Measurements from ENCODE around the gene GOLGA5. TPM values are rescaled to one million over a fixed set of nuclear protein-coding genes. Genes with fewer than 3 reads are reported as not detected.

Gene GOLGA5
- total and polyA plus RNA-seq, 8 donors: 35.7 to 39.9 (median 36.9) TPM

- no peak overlapping the region for H3K27ac ChIP-seq
- no peaks in the 10 kb centered on the region for H3K4me1 ChIP-seq
- ATAC-seq (no peak), DNase-seq (no peak)
- peaks cover 0 to 29% of the 10 kb centered on the region in 2 donors for H3K27me3 ChIP-seq
- intact Hi-C loops (cut with DNase I): no loop called here
- TF ChIP-seq CTCF (IDR thresholded peaks at IDR 0.05): no peak
- no peak overlapping the region for H3K4me3 ChIP-seq
- H3K36me3 ChIP-seq: no peaks in the 10 kb centered on the region
- peaks cover 0 to 16% of the 10 kb centered on the region in 2 donors for H3K9me3 ChIP-seq
Measured at GRCh38 chr14:92888896-92889295, 94.8 kb downstream of the GOLGA5 start.

Other genes with a start within 250 kb of the GOLGA5 start
- 100 to 1,000 TPM; 247 to 251 TPM for gene LGMN, start 45.7 kb upstream of the GOLGA5 start, total RNA-seq
- gene LGMN, start 45.7 kb upstream of the GOLGA5 start, polyA plus RNA-seq (ENCODE audit: insufficient read length in 6 of 6): 100 to 1,000 TPM in 1 of 6 donors, 10 to 100 TPM in 5; 75.4 to 112 (median 93.3) TPM
- gene CHGA, start 128.8 kb downstream of the GOLGA5 start, total RNA-seq: under 1 TPM in 1 of 2 donors, not detected in 1; 0.12 TPM
- 1 to 10 TPM; 2.2 to 4.5 (median 3.1) TPM for gene CHGA, start 128.8 kb downstream of the GOLGA5 start, polyA plus RNA-seq (ENCODE audit: insufficient read length in 6 of 6)

Measured in left lung (tissue), 10 donors.